Astrocyte of the spinal cord (primary cell): ENCODE data around the gene SETD6.

Source experiments
- DNase-seq: peaks from one replicate; pipeline ENCODE4 v3.0.0; 2011; ENCODE audit warnings: low read depth, low spot score
- H3K4me3 ChIP-seq: 2 replicates; pipeline ENCODE4 v1.5.1; 2011; ENCODE audit warnings: low read depth, mild to moderate bottlenecking, low read length, moderate library complexity
- CTCF ChIP-seq: IDR thresholded peaks from 2 replicates; pipeline ENCODE4 v1.5.1; 2012; ENCODE audit warnings: low read depth, mild to moderate bottlenecking, low read length, inconsistent platforms
- in situ Hi-C: cut with HindIII; loops from 2 replicates; pipeline ENCODE4 v1.10.0; 2017; ENCODE audit warnings: low sequenced_read_pairs

SETD6 gene

GRCh38 chr16:58507963-58508670 is 7.2 kb upstream of the SETD6 start:
- H3K4me3 ChIP-seq: no peak overlapping the region
- no peak for TF ChIP-seq CTCF
- DNase-seq: no peak
- in situ Hi-C loops: no loop called here

GRCh38 chr16:58508671-58509251 is 6.6 kb upstream of the SETD6 start:
- in situ Hi-C loops: no loop called here
- TF ChIP-seq CTCF: no peak
- no peak overlapping the region for H3K4me3 ChIP-seq
- DNase-seq: no peak

- TF ChIP-seq CTCF: no peak
- DNase-seq: no peak
- no peak overlapping the region for H3K4me3 ChIP-seq
- in situ Hi-C loops: no loop called here
Measured at GRCh38 chr16:58509256-58510096, 5.8 kb upstream of the SETD6 start.

- in situ Hi-C loops: no loop called here
- no peak for TF ChIP-seq CTCF
- no peak for DNase-seq
- no peak overlapping the region for H3K4me3 ChIP-seq
Measured at GRCh38 chr16:58510097-58510775, 5.1 kb upstream of the SETD6 start.

GRCh38 chr16:58510776-58511628 is 4.3 kb upstream of the SETD6 start:
- no peak overlapping the region for H3K4me3 ChIP-seq
- no peak for DNase-seq
- no peak for TF ChIP-seq CTCF
- in situ Hi-C loops: no loop called here
